Osteoblast (primary cell): ENCODE measurements around the gene SSPN. TPM values are rescaled to one million over a fixed set of nuclear protein-coding genes. Genes with fewer than 3 reads are reported as not detected.

Experiments
- DNase-seq: peaks from one replicate; pipeline ENCODE4 v3.0.0; 2011; ENCODE audit warnings: low spot score, mixed read lengths; ENCODE audit not compliant: insufficient read length; ENCODE audit errors: missing footprints
- H2AFZ ChIP-seq: 2 replicates; pipeline ENCODE4 v1.6.0; 2011; ENCODE audit warnings: mild to moderate bottlenecking, low read length
- H3K27ac ChIP-seq: 2 replicates; pipeline ENCODE4 v1.5.1; 2011; ENCODE audit warnings: mild to moderate bottlenecking, low read depth, low read length, moderate library complexity
- H3K27me3 ChIP-seq: 2 replicates; pipeline ENCODE4 v1.6.0; 2012; ENCODE audit warnings: mild to moderate bottlenecking, control low read depth, inconsistent platforms, low read length, moderate library complexity; ENCODE audit not compliant: insufficient read depth
- H3K36me3 ChIP-seq: 2 replicates; pipeline ENCODE4 v1.5.1; 2011; ENCODE audit warnings: mild to moderate bottlenecking, low read length, control low read depth, moderate library complexity; ENCODE audit not compliant: insufficient read depth
- H3K4me1 ChIP-seq: 2 replicates; pipeline ENCODE4 v1.5.1; 2011; ENCODE audit warnings: mild to moderate bottlenecking, low read length, control low read depth, moderate library complexity; ENCODE audit not compliant: insufficient read depth
- H3K4me2 ChIP-seq: 2 replicates; pipeline ENCODE4 v1.6.0; 2011; ENCODE audit warnings: mild to moderate bottlenecking, low read length; ENCODE audit not compliant: insufficient read depth
- H3K4me3 ChIP-seq: fragments of 200-600 bp; sonication (generic); 3 replicates; pipeline ENCODE4 v1.5.1; 2012; ENCODE audit warnings: mild to moderate bottlenecking, low read length, inconsistent platforms; ENCODE audit not compliant: insufficient read depth
- H3K79me2 ChIP-seq: 2 replicates; pipeline ENCODE4 v1.6.0; 2012; ENCODE audit warnings: mild to moderate bottlenecking, low read length, control low read depth, inconsistent platforms; ENCODE audit not compliant: insufficient read depth
- H3K9me3 ChIP-seq: 2 replicates; pipeline ENCODE4 v1.5.1; 2011; ENCODE audit warnings: low read depth, low read length, control low read depth
- H4K20me1 ChIP-seq: 2 replicates; pipeline ENCODE4 v1.6.0; 2012; ENCODE audit warnings: mild to moderate bottlenecking, low read length, control low read depth; ENCODE audit not compliant: insufficient read depth
- total RNA-seq: library from RNA; depleted of rRNA; stranded (reverse); fragments of >200 nt; gene quantifications from 2 replicates; pipeline ENCODE4 v1.2.3, GENCODE V29; 2012
- TF ChIP-seq, protein P1 (sequence below): IDR thresholded peaks from 2 replicates; pipeline ENCODE4 v1.5.1; 2011; ENCODE audit warnings: mild to moderate bottlenecking, low read depth, low read length, moderate library complexity; ENCODE audit errors: extremely low read depth

The SSPN gene
- total RNA-seq, 1 donor: 9.8 TPM

DNA sequence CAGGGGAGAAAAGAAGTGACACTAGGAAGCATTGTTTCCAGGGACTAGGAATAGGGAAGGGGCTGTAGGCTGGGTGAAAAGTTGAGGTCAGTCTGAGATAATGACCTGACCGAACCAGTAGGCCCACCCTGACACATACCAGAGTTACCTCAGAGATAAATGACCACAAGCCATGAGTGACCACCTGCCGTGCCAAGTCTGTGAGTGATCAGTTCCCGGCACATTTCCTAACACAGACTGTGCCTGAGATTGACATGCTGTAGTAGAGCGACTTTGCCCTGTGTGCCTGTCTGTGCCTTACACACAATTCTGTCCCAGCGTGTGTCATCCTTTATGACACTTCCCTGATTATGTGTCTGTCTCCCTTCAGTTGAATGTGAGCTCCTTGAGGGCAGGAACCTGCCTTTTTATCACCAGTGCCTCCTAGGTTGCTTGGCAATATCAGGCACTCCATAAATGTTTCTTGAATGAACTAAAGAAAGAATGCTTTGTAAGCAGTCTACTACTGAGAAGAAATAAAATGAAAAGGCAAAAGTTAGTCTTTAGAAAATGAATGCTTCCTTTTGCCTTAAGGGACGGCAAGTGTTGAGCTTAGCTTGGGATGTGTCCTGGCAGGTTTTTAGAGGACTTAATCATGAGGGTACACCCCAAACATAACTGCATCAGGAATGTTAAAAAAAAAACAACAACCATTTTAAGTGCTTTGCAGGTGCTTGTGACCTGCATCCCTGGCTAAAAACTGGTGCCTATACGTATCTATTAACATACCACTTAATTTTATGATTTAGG lies 9.6 kb upstream of the SSPN start:
- Histone ChIP-seq H3K4me3 (no peak overlapping the region), H3K9me3 (no peaks in the 10 kb centered on the region), H3K79me2 (no peaks in the 10 kb centered on the region), H4K20me1 (no peaks in the 10 kb centered on the region), H3K27me3 (peaks cover 2% of the 10 kb centered on the region), H3K36me3 (no peaks in the 10 kb centered on the region), H3K4me1 (peaks cover 13% of the 10 kb centered on the region), H3K27ac (no peak overlapping the region), H2AFZ (no peak overlapping the region), H3K4me2 (no peak overlapping the region)
- TF ChIP-seq, protein P1, sequence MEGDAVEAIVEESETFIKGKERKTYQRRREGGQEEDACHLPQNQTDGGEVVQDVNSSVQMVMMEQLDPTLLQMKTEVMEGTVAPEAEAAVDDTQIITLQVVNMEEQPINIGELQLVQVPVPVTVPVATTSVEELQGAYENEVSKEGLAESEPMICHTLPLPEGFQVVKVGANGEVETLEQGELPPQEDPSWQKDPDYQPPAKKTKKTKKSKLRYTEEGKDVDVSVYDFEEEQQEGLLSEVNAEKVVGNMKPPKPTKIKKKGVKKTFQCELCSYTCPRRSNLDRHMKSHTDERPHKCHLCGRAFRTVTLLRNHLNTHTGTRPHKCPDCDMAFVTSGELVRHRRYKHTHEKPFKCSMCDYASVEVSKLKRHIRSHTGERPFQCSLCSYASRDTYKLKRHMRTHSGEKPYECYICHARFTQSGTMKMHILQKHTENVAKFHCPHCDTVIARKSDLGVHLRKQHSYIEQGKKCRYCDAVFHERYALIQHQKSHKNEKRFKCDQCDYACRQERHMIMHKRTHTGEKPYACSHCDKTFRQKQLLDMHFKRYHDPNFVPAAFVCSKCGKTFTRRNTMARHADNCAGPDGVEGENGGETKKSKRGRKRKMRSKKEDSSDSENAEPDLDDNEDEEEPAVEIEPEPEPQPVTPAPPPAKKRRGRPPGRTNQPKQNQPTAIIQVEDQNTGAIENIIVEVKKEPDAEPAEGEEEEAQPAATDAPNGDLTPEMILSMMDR: no peak
- no peak for DNase-seq

DNA sequence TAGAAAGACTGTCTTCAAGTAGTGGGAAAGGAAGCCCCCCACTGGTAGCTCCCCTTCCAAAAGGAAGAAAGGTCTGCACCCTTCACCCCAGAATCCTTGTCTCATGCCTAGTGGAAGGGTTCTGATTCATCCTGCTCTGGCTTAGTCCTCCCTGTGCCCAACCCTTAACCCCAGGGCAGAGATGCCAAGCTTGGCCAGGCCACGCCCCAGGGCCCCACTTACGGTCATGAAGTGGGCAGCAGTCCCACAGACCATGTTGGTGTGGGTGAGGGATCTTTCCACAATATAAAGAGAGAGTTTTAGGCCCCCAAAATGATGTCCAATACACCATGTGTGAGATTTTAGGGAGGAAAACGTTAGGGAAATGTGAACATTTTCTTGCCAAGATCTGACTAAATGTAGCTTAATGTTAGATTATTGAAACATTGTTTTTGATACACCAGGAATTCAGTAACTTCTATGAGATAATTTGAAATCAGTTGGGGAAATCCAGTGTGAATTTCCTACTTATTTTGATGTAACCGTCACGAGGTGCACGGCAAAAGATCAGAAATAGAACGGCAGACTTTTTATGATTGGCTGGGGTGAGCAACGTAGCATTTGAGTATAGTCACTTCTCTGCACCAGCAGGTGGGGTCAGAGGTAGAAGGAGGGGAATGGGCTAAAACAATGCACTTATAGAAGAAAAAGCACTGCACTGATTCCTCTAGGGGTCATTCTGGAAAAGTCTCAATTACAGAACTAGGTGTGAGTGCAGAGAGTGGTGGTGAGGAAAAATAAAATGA lies 8.2 kb upstream of the SSPN start:
- Histone ChIP-seq H3K9me3 (no peaks in the 10 kb centered on the region), H3K4me2 (no peak overlapping the region), H3K79me2 (no peaks in the 10 kb centered on the region), H3K36me3 (no peaks in the 10 kb centered on the region), H3K27me3 (no peaks in the 10 kb centered on the region), H2AFZ (no peak overlapping the region), H4K20me1 (no peaks in the 10 kb centered on the region), H3K4me3 (no peak overlapping the region), H3K27ac (no peak overlapping the region), H3K4me1 (peaks cover 13% of the 10 kb centered on the region)
- no peak for DNase-seq
- TF ChIP-seq, protein P1: no peak

GRCh38 chr12:26188127-26188526 lies 7.2 kb upstream of the SSPN start:
- no peak overlapping the region for H3K4me3 ChIP-seq
- peaks cover 13% of the 10 kb centered on the region for H3K4me1 ChIP-seq
- H3K4me2 ChIP-seq: no peak overlapping the region
- H3K36me3 ChIP-seq: no peaks in the 10 kb centered on the region
- DNase-seq: no peak
- TF ChIP-seq, protein P1: no peak
- H2AFZ ChIP-seq: peak overlapping the region; percentile 25
- no peak overlapping the region for H3K27ac ChIP-seq
- H3K27me3 ChIP-seq: no peaks in the 10 kb centered on the region
- H4K20me1 ChIP-seq: no peaks in the 10 kb centered on the region
- H3K79me2 ChIP-seq: no peaks in the 10 kb centered on the region
- no peaks in the 10 kb centered on the region for H3K9me3 ChIP-seq

DNA sequence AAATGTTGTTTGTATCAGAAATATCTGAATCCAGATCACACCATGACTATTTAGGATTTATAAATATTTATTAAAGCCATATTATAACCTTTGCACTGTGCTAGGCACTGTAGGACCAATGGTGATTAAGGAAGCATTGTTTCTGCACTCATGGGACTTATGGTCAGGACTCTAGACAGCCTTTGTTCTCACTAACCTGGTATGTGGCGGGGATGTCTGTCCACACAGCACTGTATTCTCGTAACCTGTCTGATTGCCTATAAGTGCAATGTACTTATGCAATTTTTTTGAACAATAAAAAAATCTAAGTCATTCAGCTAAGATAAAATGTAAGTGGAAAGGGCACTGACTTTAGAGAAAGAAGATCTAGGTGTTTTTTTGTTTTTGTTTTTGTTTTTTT lies 6.7 kb upstream of the SSPN start:
- H3K4me3 ChIP-seq: no peak overlapping the region
- no peak overlapping the region for H3K4me2 ChIP-seq
- no peaks in the 10 kb centered on the region for H4K20me1 ChIP-seq
- TF ChIP-seq, protein P1: no peak
- H3K27ac ChIP-seq: no peak overlapping the region
- no peaks in the 10 kb centered on the region for H3K9me3 ChIP-seq
- DNase-seq: no peak
- H3K79me2 ChIP-seq: no peaks in the 10 kb centered on the region
- no peaks in the 10 kb centered on the region for H3K27me3 ChIP-seq
- H3K36me3 ChIP-seq: no peaks in the 10 kb centered on the region
- no peak overlapping the region for H2AFZ ChIP-seq
- peaks cover 13% of the 10 kb centered on the region for H3K4me1 ChIP-seq
